Gastroesophageal sphincter (tissue), 3 donors: ENCODE data around the gene SLC25A42.

ENCODE experiments used
- CTCF ChIP-seq, 4 experiments: fragments of 200-600 bp in 2 of 4; fragments of 450-650 bp in 2 of 4; sonication (generic) in 1 of 4; IDR thresholded peaks; one replicate each; pipeline ENCODE4 v1.5.1; 2017 to 2019; ENCODE audit warnings: antibody characterized with exemption in 4 of 4, mild to moderate bottlenecking in 2 of 4, moderate library complexity in 2 of 4
- EP300 ChIP-seq: sonication (generic); formaldehyde crosslinking; IDR thresholded peaks from one replicate; pipeline ENCODE4 v1.6.1; 2017; ENCODE audit warnings: antibody characterized with exemption, mild to moderate bottlenecking
- POLR2A ChIP-seq, 2 donors: fragments of 450-650 bp; IDR thresholded peaks; one replicate each; pipeline ENCODE4 v1.6.1; 2017; ENCODE audit warnings: antibody characterized with exemption in 2 of 2, mild to moderate bottlenecking in 2 of 2, moderate library complexity in 1 of 2
- POLR2AphosphoS5 ChIP-seq: sonication (generic); formaldehyde crosslinking; IDR thresholded peaks from one replicate; pipeline ENCODE4 v1.6.1; 2017; ENCODE audit warnings: antibody characterized with exemption

GRCh38 chr19:19061506-19061905, 2.3 kb upstream of the SLC25A42 start:
- TF ChIP-seq CTCF (IDR thresholded peaks at IDR 0.05) (no peak), POLR2AphosphoS5 (no peak), POLR2A (IDR thresholded peaks at IDR 0.05) (no peak), EP300 (no peak)
